ENCODE measurements around the gene NDRG2.
A peak's percentile ranks its signal among the peaks of the same experiment; 100 is the strongest.

Gene NDRG2

DNA sequence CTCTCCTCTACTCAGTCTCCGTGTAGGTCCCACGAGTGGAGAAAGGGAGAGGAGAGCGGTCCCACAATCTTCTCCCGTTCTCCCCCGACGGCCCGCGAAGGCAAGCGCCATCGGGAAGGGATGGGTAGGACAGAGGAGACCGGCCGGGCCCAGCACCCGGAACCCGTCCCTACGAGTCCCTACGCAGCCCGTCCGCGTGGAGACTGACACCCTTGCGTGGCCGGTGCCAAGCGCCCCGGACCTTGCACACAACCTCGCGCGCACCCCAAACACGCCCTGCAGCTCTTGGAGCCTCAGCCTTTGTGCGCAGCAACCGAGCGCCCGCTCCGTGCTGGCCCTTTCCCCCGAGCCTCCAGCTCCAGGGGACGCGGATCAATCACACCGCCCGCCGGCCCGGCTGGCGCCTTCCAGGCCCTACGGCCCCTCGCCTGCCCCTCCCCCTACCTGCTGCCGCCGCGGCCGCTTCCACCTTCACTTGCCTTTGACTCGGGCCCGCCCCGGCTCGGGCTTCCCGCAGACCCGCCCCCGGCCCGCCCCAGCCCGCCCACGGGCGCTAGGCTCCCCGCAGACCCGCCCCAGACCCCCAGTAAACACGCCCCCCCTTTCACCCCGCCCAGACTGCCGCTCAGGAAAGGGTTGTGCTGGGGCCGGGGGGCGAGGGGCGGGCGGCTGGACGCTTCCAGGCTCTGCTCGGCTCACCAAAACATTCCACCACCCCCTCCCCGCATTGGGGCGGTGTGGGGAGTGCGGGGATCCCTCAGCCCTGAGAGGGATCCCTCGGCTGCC, at the start of gene NDRG2:
Gene NDRG2, minus strand, starts transcription at position 477 of the 786 bp plus-strand sequence. CDS start 1,746 bp downstream, outside the sequence.
- DNase-seq: peak; percentile 65 to 67

DNA sequence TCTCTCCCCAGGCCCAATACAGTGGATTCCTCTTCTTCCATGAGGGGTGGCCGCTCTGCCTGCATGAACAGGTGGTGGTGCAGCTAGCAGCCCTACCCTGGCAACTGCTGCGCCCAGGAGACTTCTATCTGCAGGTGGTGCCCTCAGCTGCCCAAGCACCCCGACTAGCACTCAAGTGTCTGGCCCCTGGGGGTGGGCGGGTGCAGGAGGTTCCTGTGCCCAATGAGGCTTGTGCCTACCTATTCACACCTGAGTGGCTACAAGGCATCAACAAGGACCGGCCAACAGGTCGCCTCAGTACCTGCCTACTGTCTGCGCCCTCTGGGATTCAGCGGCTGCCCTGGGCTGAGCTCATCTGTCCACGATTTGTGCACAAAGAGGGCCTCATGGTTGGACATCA, 49.1 kb upstream of the NDRG2 start:
- no peak for DNase-seq

DNA sequence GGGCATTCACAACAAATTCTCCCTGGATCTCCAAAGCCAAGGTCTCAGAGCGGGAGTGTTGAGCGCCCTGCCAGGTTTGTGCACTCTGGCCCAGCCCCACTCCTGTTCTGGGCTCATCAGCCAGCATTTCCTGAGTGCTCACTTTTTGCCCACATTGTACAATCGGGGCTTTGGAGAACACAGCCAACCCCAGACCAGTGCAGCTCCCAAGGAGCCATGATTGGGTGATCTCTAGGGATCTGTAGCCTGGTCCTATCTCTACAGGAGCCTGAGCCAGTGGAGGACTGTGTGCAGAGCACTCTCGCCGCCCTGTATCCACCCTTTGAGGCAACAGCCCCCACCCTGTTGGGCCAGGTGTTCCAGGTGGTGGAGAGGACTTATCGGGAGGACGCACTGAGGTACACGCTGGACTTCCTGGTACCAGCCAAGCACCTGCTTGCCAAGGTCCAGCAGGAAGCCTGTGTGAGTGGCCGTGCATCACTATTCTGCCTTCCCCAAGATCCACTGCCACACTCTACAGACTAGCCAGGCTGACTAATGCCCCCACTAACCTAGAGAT, 48.0 kb upstream of the NDRG2 start:
- no peak for DNase-seq

DNA sequence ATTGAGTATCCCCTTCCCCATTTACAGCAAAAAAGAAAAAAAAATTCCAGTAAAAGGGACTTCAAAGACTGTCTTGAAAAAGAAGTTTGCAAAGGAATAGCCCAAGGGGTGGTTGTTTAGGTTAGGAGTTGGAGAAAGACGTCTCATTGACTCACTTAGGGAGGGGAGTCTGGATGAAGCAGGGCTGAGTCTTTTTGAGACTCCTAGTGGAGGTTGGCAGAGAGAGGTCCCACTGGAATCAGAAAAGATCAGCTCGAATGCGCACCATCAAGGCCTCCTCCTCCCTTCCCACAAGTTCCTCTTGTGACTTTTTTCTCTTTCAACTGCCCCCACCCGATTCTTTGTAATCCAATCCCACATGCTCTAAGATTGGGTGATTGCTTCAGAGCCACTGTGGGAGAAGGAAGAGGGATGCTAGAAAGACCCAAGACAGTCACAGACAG, 47.2 kb upstream of the NDRG2 start:
- no peak for DNase-seq

DNA sequence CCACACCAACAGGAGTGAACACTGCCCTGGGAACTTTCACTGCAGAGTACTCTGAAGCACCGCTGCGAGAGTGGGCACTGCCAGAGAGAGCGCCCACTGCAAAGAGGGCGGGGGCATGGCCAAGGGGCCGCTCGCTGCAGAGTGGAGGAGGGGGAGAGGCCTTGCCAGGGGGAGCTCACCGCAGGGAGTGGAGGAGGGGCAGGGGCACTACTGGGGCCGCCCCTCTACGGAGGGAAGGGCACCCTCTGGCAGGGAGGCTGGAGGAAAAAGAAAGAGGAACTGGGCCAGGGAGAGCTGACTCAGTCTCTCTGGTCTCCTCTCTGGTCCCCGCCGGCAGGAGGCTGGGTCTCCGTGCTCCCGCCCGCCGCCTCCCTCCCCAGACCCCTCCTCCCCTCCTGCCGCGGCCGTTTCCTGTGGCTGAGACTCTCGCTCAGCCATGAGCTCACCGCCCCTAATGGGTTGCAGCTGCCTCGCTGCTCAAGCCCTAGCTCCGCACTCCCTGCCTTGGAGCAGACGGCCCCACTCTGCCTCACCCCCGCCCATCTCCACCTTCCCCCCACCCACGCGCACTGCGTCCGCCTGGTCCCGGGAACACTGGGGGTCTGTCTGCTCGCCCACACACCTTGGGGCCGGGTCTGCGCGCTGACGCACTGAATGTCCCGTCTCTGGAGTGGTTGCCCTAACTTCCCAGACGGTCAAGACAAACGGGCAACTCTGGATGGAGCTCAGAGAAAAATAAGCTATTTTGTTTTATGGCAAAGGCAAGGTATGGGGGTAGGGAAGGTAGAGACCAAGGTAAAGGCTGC, 46.6 kb upstream of the NDRG2 start:
- peak; percentile 69 to 76 for DNase-seq

DNA sequence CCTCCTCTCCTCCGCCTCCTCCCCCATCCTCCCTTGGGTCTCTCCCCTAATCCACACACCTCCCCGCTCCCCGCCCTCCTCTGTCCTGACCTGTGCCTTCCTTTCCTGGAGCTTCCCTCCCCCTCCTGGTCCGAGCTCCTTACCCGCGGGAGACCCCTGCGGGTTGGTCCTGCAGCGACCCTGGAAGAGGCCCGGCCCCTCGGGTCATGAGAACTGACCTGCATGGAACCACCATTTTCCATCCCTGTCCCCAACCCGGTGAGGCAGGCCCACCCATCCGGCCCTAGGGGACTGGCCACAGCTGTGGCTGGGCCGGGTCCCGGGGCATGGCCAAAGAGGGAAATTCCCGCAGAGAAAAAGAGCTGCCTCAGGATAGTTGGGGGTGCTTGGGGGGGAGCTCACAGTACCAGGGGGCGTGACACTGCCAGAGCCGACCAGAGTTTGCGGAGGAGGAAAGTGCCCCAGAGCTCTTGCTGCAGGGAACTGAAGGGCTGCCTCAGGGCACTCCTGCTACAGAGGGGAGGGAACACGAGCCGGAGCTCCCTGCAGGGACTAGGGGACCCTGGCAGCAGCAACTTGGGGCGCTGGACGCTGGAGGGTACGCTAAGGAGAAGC, 45.9 kb upstream of the NDRG2 start:
- DNase-seq: no peak

DNA sequence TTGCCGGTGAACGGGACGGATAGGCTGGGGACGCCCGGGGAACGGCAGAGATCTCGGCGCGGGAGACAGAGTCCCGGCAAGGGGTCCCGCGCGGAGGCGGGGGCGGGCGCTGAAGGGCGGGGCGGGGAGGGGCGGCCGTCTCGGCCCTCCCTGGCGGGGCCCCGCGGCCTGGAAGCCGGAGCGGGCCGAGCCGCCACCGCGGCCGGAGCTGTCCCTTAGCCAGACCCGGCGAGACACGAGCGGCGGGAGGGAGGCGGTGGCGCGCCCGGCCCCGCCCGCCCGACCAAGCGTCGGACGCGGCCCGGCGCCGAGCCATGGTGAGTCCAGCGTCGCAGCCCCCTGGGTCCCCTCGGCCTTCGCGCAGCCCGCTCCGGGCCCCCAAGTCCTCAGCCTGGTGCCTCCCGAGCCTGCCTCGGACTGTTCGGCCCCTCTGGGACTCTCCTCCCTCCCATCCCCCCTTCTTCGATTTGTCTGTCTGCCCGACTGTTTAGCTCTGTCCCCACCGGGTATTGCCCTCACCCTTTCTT, 45.3 kb upstream of the NDRG2 start, which contains the start of gene ARHGEF40:
Gene ARHGEF40, plus strand, starts transcription at position 222 of the 527 bp plus-strand sequence. Its CDS starts 93 bp downstream, at position 315.
- peak in 1 of 2 experiments; percentile 27 for DNase-seq

DNA sequence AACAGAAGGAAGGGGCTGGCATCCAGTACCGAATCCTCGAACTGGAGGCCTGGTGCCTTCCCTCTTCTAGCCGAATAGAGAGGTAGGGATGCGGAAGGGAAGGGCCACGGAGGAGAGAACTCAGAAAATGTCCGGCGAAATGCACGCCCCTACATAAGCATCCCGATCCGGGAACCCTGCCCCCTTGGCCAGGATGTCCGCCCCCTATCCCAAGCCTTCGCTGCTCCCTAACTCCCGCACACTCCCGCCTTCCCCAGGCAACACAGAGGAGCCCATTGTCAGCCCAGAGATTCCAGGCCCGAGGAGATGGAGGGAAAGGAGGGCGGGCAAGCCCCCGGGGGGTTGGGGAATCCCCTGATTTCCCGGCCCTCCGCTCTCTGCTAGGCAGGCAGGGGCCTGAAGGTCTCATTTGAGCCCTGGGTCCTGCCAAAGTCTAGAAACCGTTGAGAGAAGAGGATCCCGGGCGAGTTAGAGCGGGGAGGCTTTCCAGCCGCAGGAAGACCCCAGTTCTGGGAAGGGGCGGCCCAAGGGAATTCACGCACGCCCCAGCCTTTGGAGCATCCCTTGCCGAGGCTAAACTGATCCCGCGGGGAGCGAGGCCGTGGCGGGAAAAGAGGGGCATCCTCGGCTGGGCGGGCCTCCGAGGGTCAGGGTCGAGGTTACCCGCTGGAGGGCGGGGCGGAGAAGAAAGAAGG, 44.7 kb upstream of the NDRG2 start:
- no peak for DNase-seq

DNA sequence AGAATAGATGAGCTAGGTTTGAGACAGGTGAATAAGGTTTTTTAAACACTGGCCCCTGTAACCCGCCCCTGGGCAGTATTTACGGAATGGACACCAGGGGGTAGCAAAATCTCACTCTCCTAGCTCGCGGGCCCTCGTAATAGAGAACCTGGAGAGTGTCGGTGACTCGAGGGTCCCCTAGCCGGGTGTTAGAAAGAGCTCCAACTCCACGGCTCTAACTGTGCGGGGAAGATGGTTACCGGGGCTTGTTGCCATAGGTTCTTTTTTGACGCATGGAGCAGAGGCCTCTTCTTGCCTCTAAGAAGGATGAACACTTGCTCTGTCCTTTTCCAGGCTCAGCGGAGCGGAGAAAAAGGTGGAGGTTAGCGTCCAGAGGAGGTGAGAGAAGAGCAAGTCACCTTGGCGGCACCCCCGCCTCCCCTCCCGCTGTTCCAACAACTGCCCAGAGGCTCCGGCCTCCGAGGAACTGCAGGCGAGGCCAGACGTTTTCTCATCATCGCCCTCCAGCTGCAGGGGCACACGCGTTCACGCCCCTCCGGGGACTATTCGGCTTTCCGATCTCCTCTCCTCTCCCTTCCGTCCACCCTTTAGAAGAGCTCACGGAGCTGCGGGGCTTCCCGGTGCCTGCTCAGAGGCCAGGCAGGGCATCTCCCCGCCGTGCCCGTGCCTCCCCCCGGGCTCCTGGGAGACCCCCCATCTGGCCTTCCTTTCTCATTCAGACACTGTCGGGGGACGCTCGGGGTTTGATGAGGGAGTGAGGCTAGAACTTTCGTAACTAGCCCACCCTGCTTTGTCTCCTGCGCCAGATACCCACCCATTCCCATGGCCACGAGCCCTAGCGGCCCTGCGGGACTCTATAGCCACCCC, 43.9 kb upstream of the NDRG2 start:
- peak; percentile 33 to 55 for DNase-seq

DNA sequence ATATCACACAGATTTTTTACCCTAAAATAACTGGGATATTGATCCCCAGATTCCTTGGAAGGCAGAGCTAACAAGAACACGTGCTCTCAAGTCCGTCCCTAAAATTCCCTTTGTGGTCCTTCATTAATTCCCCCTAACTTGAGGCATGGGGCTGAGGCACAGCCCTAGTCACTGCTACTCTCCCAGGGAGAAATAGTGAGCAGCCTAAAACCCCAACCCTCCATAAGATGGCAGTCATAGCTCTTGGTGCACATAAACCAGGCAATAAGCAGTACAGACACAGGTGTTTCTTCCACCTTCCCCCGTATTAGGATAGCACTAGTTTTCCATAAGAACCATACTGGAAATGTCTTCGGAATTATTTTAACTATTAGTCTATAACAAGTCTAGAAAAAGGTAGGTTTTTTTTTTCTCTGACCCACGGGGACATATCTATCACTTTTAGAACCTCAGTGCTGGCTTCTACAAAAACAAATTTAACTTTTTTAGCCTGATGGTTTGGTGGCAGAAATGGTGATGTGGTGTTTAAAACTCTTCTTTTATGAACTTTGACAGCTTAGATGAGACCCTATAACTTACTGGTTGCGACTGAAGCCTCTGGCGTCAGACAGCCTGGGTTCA, 42.1 kb upstream of the NDRG2 start:
- DNase-seq: no peak

DNA sequence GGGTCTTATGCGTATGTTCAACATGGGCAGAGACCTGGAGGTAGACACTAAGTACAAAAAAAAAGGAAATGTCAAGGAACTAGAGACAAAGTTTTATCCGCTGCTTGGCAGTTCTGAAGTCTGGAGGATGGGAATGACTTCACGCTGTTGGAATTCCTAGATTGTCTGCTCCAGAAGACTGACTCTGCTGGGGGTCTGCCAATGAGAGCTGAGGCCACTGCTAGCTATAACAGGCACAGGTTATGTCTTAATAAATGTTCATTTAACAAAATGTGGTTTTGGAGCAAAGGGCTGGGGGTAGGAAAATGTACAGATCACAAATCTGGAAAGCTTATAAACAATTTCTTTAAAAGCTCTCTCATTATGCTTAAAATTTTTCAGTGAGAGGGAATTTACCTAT, 38.6 kb upstream of the NDRG2 start:
- DNase-seq: no peak

DNA sequence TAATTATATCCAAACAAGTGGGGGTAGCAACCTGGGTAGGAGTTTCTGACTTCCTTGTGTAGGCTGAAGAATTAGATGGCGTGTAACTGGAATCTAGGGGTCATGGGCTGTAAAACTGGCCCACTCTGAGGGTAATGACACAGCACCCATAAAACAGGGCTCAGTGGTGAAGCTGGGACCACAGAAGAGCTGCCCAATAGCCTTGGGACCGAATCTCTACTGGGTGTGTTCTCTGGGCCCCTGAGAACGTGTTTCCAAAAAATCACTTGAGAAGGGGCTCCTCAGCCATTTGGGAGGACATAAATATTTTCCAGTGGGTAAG, 36.4 kb upstream of the NDRG2 start:
- DNase-seq: no peak

DNA sequence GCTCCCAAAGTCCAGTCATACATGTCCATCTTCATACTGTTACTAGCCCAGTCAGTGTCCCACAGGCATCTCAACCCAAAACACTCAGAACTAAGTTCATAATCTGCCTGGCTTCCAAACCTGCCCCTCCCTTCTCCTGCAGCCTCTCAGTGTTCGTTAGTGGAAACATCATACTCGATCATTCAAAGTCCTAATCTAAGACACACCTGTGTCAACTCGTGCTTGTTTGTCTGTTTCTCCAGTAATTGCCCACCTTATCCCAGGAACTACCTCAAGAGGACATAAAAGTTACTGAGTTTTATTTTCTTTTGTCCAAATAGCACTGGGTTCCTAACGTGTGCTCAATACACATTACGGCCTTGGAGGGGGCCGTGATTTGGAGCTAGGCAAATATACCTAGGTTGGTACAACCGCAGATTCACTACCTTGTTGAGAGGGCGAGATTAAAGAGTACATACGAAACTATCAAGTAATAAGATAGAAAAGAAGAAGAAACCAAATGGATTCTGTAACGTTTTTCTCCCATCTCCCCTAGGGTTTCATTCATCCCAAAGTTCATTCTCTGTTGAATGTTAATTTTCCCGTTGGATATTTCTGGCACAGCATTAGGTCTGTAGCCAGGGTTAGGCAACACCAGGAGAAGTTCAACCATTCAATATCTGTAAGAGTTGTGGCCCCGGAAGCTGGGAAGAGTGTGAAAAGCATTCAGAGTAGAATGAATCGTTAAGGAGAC, 35.9 kb upstream of the NDRG2 start:
- DNase-seq: no peak

DNA sequence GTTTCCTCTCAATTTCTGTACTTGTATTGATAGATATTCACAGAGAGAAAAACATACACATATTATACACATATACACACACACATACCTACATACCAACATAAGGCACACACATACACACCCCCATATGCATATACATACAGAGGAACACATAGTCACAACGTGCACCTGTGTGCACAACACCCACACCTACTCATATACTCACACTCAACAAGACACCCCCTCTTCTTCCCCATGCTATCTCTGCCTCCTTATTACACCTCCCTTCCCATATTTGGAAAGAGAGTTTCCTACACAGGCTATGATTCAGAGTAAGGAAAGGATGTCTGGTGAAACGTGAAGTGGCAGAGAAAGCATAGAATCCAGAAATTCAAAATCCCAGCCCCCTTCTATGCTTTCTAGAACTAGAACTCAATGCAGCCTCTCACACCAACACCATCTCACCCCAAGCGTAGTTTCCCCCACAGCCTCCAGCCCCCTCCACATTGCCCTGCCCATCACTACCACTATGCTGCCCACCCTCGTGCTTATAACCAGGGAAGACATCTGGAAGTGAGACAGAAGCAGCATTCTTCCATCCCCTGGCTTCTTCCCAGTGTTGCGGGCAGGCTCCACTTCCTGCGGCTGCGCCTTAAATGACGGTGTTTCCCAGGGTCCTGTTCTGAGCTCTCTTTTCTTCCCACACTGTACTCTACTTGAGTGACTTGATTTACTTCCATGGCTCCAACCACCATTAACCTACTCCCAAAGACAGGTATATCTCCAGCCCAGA, 35.2 kb upstream of the NDRG2 start:
- no peak for DNase-seq

DNA sequence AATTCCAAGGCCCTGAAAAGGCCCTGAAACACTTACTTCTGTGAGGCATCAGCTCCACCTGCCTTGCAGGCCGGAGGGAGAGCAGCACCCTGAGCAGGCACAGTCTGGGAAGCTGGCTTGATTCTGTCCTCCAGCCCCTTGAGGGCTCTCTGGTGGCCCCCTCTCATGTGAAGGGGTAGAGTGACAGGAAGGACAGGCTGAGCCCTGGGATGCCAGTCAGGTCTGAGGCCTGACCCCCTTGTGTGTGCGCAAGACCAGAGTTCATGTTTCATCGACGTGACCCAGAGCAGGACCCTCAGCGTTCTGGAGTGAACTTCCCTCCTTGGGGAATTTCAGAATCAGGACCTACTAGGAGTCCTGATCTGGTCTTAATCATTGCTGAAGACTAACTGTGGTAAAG, 34.0 kb upstream of the NDRG2 start:
- no peak for DNase-seq

DNA sequence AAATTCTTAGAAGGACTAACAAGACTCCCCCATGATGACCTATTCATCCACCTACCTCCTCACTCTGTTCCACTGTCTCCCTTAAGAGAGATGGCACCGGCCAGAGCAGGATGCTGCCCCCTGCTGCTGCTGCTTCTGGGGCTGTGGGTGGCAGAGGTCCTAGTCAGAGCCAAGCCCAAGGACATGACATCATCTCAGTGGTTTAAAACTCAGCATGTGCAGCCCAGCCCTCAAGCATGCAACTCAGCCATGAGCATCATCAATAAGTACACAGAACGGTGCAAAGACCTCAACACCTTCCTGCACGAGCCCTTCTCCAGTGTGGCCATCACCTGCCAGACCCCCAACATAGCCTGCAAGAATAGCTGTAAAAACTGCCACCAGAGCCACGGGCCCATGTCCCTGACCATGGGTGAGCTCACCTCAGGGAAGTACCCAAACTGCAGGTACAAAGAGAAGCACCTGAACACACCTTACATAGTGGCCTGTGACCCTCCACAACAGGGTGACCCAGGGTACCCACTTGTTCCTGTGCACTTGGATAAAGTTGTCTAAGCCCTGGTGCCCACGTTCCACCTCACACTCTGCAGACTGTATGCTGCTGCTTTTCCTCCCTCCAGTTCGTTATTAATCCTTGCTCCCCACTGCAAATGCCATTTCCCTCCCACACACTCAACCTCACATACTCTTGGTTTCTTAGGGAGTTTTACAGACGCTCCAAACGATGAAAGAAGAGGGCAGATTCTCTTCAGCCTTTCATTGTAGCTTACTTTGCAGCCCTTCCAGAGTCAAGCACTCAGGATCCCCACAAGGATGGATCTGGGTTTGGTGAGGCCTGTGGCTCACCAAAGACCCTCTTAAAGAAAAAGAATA, 33.2 kb upstream of the NDRG2 start, which contains the start of gene RNASE8:
Gene RNASE8, plus strand, starts transcription at position 20 of the 873 bp plus-strand sequence. Its CDS starts 71 bp downstream, at position 91.
- no peak for DNase-seq

DNA sequence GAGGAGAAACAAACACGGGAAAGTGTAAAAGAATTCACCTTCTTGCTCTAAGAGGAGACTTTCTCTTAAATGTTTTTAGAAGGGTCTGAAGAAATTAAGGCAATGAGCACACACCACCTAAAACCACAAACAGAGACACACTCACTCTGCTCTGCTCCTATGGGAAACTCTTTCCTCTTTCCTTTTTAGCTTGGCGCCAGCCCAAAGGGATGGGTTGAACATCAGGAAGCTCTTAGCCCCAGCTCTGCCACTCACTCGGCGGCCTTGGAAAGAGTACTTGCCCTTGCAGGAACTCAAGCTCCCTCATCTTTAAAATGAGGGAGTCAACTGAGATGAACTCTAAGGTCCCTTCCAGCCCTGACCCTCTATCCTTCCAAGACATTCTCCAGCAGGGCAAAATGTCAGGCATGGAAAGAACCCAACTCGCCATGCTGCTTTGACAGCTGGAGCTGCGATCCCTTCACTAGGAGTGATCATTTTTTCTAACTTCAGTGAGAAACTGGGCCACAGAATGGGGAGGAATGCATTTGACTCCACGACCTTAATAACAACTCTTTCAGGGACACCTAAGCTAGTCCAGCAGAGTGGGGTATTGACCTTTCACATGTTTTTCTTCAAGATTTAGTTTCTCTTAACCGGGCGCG, 31.8 kb upstream of the NDRG2 start:
- no peak for DNase-seq
